HG03439 (cell line): ENCODE data around the gene KIAA0408.
"Not testable (repeated sequence)": the region's sequence is repeated elsewhere in the genome, so short reads cannot be mapped to it uniquely, and the experiment has no call there.

Experiments
- ATAC-seq: cut with Tn5 transposase; IDR thresholded peaks from one replicate; pipeline ENCODE4 v1.9.1; 2021; ENCODE audit warnings: mild to moderate bottlenecking, moderate library complexity; ENCODE audit not compliant: unreplicated experiment

KIAA0408 gene

DNA sequence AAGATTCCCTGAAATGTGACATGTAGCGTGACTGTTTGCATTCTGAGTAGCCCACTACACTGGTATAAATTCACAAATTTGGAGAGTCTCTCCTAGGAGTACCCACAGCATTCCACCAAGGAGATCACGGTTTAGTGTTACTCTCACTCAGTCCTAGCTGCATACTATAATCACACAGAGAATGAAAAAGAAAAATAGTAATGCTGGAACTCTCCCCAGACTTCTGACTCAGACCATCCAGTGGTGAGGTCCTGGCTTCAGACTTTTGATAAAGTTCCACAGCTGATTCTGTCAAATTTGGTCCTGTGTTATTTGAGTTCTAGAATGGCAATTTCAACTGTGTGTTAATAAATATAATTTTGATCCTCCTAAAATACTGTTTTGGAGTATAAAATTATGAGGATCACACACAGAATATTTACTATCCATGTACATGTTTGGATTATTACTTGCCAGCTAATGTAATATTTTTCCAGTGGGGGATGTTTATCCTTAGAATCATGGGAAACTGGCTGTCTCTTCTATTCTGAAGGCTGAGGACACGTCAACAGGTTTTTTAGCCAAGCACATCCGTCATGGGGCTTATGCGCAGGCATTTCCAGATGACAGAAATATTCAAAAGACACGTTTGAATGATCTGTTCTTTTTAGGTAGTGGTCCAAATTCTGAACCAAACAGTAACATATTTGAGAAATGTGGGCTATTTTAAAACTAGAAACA, 5.1 kb upstream of the KIAA0408 start:
- ATAC-seq: no peak

DNA sequence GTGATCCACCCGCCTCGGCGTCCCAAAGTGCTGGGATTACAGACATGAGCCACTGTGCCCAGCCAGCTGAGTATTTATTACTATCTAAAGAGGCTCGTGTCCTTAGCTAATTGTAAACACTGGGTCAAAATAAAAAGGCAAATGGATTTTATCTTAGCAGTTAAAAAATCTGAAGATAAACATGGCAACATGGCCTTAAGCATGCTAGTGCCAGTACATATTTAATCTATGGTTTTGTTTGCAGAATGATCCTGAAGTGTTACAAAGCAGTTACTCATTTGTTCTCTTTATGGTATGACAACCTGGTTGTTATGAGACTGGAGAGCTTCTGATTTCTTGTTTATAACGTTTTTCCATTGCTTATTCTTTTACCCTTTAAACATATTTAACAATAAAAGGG, 3.9 kb upstream of the KIAA0408 start:
- ATAC-seq: no peak

- ATAC-seq: no peak
Observed at GRCh38 chr6:127462376-127462775, 3.2 kb upstream of the KIAA0408 start.

GRCh38 chr6:127460465-127460864, 1.3 kb upstream of the KIAA0408 start:
- no peak for ATAC-seq

DNA sequence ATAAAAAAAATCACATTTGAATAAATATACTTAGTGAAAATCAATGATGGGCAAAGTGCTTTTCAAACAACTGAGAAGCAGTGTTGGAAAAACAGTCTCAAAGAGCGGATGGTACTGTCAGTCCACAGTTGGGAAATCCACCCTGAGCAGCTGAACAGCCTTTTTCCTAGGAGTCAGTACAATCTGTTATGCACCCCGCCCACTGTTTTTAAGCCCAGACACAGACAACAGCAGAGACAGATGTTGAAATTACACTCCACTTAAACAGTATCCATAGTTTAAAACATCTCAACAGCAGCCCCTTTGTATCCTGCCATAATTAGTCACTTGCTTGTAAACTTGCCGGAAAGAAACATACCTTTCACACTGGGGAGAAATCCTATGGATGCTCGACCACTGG, 372 bp downstream of the KIAA0408 start:
- ATAC-seq: no peak

DNA sequence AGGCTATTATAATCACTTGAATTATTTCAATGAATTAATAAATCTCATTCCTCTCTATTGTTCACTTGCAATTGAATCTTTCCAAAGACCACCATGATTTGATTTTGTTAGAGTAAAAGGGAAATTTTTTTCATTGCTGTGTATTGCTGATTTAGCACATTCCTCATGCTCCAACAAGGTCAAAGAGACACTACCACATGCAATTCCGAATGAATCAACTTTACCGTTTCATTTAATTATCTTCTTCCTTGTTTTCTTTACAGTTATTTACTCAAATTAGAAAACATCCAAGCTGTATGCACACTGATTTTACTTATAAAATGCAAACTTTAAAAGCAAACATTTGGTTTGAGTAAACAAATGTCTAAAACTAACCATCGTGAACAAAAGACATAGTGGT, 967 bp downstream of the KIAA0408 start:
- ATAC-seq: no peak

DNA sequence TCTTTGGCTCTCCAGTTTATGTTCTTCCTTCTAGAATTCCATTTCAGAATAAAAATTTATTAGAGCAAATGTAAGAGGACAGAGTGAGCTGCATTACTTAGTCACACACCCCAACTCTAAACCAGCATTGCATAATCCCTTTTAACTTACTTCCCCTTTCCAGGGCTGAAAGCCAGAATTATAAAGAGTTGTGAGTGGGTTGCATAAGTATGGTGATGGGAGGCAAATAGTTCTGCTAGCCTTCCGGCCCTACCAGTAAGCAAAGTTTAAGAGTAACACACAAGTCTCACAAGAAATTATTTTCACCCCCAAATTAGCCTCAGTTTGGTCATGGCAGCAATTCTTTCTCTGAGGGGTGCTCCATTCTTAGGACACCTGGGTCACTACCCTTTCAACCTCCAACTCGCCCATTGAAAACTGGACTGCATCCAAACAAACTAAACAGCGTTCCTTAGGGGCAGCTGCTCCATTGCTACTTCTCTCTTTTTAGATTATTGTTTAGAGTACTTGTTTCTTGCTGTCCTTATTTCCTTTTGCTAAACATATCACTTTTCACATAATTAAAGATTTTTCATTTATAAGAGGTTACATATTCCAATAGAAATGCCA, 1.6 kb downstream of the KIAA0408 start:
- ATAC-seq: no peak

DNA sequence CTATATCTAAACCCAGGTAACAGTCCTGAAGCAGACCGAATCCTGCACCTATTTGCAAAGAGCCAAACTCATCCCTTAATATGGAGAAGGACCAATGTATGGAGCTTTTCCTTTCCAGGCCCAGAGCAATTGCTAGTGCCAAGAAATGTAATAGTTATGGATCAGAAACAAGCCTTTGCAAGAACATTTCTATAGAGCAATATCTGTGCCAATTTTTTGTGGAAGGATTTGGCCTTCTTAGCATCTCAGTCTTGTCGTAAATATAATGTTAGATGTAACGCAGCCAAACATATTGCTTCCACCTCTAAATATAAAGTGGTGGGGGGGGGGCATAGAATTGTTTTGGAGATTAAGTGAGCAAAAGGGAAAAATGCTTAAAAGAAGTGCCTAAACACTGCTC, 2.7 kb downstream of the KIAA0408 start:
- ATAC-seq: no peak

GRCh38 chr6:127453845-127454619, 5.2 kb downstream of the KIAA0408 start:
- ATAC-seq: no peak

- no peak for ATAC-seq
Observed at GRCh38 chr6:127452803-127453202, 6.4 kb downstream of the KIAA0408 start.

DNA sequence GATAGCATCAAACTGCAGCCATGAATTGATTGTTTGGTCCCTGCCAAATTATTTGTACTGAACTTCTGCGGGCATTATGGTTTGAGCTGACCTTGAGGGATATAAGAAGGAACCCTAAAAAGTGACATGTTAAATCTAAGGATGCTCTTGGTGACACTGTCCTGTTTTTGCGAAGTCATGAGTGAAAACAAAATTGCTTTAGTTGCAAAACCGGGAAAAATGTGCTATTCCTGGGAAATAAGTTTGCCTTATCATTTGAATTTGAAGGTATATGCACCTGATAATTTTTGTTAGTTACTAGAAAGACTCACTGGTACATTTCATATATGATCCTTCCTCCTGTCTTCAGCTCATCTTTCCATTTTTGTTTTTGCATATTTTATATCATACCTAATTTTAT, 7.8 kb downstream of the KIAA0408 start:
- ATAC-seq: no peak

DNA sequence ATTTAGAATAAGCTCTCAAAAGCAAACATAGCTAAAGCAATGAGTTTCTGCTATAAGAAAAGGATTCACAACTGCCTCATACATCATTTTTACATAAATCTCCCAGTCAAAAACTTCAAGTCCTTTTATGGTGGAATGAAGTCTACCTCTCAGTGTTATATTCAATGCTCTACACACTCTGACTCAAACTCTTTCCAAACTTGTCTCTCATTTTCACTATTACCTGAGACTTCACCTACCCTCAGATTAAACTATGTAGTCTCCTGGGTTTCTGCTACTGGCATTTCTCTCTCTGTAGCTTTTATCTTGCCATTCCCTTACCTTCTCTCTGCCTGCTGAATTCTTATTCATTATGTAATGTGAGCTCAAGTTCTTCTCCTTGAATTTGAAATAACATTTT, 11.4 kb downstream of the KIAA0408 start:
- no peak for ATAC-seq

- ATAC-seq: no peak
Observed at GRCh38 chr6:127446356-127446755, 12.8 kb downstream of the KIAA0408 start.

DNA sequence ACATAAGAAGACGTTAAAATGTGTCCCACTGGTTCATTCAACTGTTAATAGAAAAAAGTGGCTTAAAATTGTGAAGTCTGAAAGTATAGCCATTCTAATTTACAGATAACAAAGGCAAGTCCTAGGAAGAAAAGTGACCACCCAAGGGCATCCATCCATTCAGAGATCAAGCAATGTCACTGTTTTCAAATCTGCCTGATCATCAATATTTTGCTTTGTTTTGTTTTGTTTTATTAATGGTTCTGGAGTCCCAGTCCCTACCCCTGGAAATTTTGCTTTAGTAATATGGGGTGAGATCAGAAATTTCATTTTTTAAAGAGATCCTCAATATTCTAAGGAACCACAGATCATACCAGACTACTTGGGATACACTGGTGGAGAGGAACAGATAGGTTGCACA, 17.3 kb downstream of the KIAA0408 start:
- no peak for ATAC-seq

DNA sequence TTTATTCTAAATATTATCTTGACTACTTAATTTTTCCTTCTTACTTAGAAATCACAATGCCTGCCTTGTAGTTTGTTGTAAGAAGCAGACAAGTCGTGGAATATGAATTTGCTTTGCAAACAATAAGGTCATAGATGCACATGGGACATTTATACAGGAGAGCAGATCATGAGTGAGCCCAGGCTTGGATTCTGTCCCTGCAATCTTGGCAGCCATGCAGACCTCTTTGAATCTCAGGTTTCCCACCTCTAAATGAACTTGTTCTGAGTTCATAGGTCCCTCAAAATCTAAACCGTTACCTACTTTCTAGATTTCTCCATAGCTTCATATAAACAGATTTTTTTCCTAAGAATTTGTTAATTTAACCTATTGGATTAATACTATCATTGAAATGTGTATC, 19.5 kb downstream of the KIAA0408 start:
- ATAC-seq: no peak

DNA sequence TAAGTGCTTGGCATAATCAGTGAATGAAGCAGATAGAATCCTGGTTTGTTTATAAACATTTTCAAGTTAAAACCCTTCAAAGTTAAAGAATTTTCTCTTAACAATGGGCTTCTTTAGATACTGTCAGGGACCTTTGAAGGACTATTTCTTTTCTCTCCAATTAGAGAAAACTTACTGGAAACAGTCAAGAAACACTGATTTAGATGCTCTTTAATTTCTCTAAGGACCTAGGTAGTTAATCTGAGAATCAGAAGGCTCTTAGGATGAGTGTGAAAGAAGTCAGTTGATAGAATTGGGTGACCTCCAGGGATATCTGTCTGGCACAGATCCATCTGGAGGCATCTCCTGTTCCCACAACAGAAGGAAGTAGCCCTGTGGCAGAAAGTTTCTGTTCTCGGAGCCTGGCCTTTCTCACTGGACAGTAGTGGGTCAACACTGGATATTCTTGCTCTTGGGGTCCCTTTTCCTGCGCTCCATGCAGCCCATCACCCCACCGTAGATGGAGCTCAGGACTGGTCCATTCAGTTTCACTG, 22.5 kb downstream of the KIAA0408 start:
- ATAC-seq: no peak

DNA sequence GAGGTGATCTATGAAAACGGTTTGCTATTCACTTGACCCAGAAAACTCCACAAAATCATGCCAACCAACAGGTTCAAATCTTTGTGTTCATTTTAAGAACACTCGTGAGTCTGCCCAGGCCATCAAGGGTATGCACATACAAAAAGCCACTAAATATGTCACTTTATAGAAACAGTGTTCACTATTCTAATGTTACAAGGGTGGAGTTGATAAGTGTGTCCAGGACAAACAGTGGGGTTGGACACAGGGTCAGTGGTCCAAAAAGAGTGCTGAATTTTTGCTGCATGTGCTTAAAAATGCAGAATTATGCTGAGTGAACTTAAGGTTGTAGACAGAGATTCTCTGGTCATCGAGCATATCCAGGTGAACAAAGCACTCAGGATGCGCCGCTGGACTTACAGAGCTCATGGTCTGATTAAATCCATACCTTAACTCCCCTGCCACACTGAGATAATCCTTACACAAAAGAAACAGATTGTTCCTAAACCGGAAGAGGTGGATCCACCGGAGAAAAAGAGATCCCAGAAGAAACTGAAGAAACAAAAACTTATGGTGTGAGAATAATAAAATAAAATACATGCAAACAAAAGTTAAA, 23.5 kb downstream of the KIAA0408 start:
- ATAC-seq: no peak

- no peak for ATAC-seq
Observed at GRCh38 chr6:127434651-127435050, 24.5 kb downstream of the KIAA0408 start.

DNA sequence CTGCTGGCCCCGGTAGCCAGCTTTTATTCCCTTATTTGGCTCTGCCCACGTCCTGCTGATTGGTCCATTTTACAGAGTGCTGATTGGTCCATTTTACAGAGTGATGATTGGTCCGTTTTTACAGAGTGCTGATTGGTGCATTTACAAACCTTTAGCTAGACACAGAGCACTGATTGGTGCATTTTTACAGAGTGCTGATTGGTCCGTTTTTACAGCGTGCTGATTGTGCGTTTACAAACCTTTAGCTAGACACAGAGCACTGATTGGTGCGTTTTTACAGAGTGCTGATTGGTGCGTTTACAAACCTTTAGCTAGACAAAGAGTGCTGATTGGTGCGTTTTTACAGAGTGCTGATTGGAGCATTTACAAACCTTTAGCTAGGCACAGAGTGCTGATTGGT, 30.6 kb downstream of the KIAA0408 start:
- not testable (repeated sequence) for ATAC-seq

DNA sequence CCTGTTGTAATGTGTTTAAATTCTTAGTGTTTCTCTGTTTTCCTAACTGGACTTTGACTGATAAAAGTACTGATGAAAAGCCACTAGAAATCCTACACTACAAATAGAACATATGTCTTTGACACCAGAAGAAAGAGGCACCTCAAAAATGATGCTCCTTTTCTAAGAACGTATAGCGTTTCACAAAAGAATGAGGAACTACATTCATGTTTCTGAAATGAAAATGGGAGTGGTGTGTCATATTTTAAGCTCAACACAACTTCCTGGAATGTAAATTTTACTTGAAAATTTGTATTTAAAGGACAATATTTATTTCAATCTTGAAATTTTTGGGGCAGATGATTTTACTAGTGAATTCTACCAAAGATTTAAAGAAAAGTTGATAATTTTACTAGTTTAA, 35.3 kb downstream of the KIAA0408 start:
- no peak for ATAC-seq

DNA sequence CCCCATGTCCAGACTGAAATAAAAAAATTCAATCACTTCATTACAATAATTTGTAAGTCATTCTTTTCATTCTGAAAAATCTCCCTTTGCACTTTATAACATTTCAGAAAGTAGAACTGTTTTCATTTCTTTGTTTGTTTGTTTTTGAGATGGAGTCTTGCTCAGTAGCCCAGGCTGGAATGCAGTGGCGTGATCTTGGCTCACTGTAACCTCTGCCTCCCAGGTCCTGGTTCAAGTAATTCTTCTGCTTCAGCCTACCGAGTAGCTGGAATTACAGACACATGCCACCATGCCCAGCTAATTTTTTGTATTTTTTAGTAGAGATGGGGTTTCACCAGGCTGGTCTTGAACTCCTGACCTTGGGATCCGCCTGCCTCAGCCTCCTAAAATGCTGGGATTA, 38.0 kb downstream of the KIAA0408 start:
- ATAC-seq: not testable (repeated sequence)
